Measurements from ENCODE around the gene ULBP3.
"Not testable (repeated sequence)": the region's sequence is repeated elsewhere in the genome, so short reads cannot be mapped to it uniquely, and the experiment has no call there.

ULBP3 gene

DNA sequence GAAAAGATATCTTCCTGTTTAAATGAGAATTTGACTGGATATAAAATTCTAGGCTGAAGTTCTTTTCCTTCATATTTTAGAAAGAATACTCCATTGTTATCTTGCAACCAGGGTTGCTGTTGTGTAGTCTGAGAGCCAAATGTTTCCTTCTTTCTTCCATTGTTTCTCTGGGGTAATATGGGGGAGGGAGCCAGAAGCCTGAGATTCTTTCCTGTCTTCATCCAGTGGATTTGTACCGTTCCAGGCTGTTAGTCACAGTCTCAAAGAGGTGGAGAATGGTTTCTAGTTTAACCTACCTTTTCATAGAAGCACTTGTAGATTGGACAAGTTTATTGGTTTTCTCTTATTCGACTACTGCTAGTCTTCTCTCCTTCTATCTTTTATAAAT is 6.1 kb upstream of the ULBP3 start:
- DNase-seq = no peak
- TF ChIP-seq, protein P1, sequence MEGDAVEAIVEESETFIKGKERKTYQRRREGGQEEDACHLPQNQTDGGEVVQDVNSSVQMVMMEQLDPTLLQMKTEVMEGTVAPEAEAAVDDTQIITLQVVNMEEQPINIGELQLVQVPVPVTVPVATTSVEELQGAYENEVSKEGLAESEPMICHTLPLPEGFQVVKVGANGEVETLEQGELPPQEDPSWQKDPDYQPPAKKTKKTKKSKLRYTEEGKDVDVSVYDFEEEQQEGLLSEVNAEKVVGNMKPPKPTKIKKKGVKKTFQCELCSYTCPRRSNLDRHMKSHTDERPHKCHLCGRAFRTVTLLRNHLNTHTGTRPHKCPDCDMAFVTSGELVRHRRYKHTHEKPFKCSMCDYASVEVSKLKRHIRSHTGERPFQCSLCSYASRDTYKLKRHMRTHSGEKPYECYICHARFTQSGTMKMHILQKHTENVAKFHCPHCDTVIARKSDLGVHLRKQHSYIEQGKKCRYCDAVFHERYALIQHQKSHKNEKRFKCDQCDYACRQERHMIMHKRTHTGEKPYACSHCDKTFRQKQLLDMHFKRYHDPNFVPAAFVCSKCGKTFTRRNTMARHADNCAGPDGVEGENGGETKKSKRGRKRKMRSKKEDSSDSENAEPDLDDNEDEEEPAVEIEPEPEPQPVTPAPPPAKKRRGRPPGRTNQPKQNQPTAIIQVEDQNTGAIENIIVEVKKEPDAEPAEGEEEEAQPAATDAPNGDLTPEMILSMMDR (IDR thresholded peaks at IDR 0.05; ENCODE audit: low read depth, low read length, missing control alignments) = no peak

DNA sequence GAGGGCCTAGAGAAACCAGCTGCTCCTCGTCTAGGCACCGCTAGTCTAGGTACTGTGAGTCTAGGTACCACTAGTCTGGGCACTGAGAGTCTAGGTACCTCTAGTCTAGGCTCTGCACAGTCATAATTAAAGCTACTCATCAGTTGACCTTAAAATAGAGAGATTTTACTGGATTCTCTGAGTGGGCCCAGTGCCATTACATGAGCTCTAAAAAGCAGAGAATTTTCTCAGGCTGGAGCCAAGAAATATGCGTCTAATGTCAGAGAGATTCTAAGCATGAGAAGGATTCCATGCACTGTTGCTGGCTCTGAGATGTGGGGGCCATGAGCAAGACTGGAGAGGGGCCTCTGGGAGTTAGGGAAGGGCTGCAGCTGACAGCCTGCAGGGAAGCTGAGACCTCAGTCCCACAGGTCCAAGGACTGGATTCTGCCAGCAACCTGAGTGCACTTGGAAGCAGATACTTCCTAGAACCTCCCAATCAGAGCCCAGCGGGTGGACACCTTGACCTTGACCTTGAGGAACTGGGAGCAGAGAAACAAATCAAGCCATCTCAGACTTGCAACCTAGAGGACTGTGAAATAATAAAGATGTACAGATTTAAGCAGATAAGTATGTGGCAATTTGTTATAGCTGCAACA is 5.6 kb upstream of the ULBP3 start:
- H3K27ac ChIP-seq; DNase-seq; H3K27me3 ChIP-seq (replicated peaks); H3K36me3 ChIP-seq (replicated peaks); H3K4me3 ChIP-seq (ENCODE audit: low read depth, low read length); in situ Hi-C loops (cut with HindIII; ENCODE audit: low pct_ligation_motif_present, low sequenced_read_pairs): not testable (repeated sequence)

More for the DNA sequence above, 6.1 kb upstream of the ULBP3 start:
- in situ Hi-C loops (cut with HindIII; ENCODE audit: low pct_ligation_motif_present, low sequenced_read_pairs) = no loop called here
- no peak overlapping the region for H3K27ac ChIP-seq
- H3K27me3 ChIP-seq (replicated peaks) = no peaks in the 10 kb centered on the region
- no peak overlapping the region for H3K4me3 ChIP-seq (ENCODE audit: low read depth, low read length)
- no peaks in the 10 kb centered on the region for H3K36me3 ChIP-seq (replicated peaks)

DNA sequence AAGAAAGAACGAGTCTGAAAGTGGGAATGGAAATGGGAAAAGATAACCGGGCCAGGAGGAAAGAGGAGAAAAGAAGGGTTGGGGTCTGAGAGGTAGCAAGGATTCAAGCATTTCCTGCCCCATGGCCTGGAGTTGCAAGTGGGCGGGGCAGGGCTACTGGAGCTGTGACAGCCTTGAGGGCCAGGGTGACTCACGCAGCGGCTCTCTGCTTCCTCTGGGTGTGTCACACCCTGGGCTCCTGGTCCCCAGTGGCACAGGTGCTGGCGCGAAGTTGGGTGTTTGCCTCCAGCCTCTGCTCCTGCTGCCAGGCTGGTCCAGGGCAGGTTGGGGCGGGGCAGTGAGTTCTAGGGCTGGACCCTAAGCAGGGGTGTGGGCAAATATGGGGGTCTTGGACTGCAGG is 3.3 kb upstream of the ULBP3 start:
- in situ Hi-C loops (cut with HindIII; ENCODE audit: low pct_ligation_motif_present, low sequenced_read_pairs) = no loop called here
- H3K27ac ChIP-seq = no peak overlapping the region
- no peaks in the 10 kb centered on the region for H3K27me3 ChIP-seq (replicated peaks)
- TF ChIP-seq, protein P1 (IDR thresholded peaks at IDR 0.05; ENCODE audit: low read depth, low read length, missing control alignments) = no peak
- H3K4me3 ChIP-seq (ENCODE audit: low read depth, low read length) = no peak overlapping the region
- no peaks in the 10 kb centered on the region for H3K36me3 ChIP-seq (replicated peaks)
- DNase-seq = peak; percentile 35

DNA sequence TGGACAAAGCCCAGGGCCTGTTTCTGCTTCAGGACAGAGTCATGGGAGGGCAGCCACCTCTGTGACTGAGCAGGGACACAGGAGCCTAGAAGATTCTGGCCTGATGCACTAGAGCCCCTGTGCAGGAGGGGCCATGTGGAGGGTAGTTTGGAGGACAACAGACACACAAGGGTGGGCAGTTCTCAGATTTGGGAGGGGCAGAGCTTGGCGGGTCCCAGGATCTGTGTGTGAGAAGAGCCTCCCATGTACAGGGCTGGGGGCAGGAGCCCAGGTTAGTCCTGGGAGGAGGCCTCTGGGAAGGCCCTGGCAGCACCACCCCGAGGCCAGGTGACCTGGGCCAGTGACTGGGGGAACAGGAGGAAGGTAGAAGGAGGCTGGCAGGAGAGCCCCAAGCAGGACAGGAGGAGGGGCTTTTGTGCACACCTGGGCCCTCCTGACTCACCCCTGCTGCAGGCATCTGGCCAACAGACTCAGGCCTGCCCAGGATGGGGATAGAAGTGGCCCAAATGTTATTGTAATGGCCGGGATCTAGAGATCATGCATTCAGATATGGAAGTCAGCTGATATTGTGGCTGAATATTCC is 1.4 kb upstream of the ULBP3 start:
- H3K4me3 ChIP-seq (ENCODE audit: low read depth, low read length) = no peak overlapping the region
- H3K27ac ChIP-seq = no peak overlapping the region
- H3K27me3 ChIP-seq (replicated peaks) = no peaks in the 10 kb centered on the region
- TF ChIP-seq, protein P1 (IDR thresholded peaks at IDR 0.05; ENCODE audit: low read depth, low read length, missing control alignments) = no peak
- no peaks in the 10 kb centered on the region for H3K36me3 ChIP-seq (replicated peaks)
- in situ Hi-C loops (cut with HindIII; ENCODE audit: low pct_ligation_motif_present, low sequenced_read_pairs) = no loop called here
- no peak for DNase-seq

DNA sequence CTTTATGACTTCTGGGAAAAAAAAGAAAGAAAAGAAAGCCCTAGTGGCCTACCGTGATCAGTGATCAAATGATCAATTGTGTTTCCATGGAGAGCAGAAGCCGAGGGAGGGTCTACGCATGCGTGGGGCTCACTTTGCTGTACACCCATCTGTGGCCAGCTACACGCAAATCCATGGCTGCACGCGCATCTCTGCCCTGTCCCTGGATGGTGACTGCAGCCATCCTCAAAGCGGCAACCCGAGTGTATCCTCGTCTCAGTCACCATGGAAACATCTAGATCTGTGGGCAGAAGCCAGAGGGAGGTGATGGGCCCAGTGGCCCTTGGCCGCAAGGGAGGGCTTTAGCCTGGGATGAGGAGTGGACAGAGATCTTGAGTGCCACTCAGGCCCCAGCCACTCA is 785 bp upstream of the ULBP3 start:
- TF ChIP-seq, protein P1 (IDR thresholded peaks at IDR 0.05; ENCODE audit: low read depth, low read length, missing control alignments) = no peak
- no peak overlapping the region for H3K27ac ChIP-seq
- DNase-seq = no peak
- in situ Hi-C loops (cut with HindIII; ENCODE audit: low pct_ligation_motif_present, low sequenced_read_pairs) = no loop called here
- H3K27me3 ChIP-seq (replicated peaks) = no peaks in the 10 kb centered on the region
- H3K36me3 ChIP-seq (replicated peaks) = no peaks in the 10 kb centered on the region
- no peak overlapping the region for H3K4me3 ChIP-seq (ENCODE audit: low read depth, low read length)

DNA sequence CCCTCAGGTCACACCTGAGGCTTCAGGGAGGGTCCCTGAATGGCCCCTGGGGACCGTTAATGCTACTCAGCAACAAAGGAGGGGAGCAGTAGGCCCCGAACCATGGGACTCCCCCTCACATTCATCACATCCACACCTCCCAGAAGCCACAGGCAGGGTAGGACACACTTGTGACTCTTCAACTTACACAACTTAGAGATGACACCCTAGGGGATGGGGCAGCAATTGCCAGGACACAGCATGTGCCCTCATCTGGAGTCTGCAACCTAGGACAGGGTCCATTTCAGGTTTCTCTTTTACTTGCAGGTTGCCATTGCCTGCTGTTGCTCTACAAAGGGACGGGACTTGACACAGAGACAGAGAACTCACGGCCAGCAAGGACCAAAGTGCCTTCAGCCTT is 770 bp downstream of the ULBP3 start:
- DNase-seq = no peak
- TF ChIP-seq, protein P1 (IDR thresholded peaks at IDR 0.05; ENCODE audit: low read depth, low read length, missing control alignments) = no peak
- Histone ChIP-seq H3K27me3 (replicated peaks) (no peaks in the 10 kb centered on the region), H3K36me3 (replicated peaks) (no peaks in the 10 kb centered on the region), H3K4me3 (ENCODE audit: low read depth, low read length) (peak overlapping the region; percentile 75), H3K27ac (no peak overlapping the region)
- in situ Hi-C loops (cut with HindIII; ENCODE audit: low pct_ligation_motif_present, low sequenced_read_pairs) = no loop called here
